H9 (cell line): Measurements from ENCODE around the gene CBLIF. TPM values are rescaled to one million over a fixed set of nuclear protein-coding genes. Genes with fewer than 3 reads are reported as not detected.

Experiments used
- DNase-seq: peaks from one replicate; pipeline ENCODE4 v3.0.0-alpha.2; 2017
- H2AFZ ChIP-seq: one replicate; pipeline ENCODE4 v1.6.1; 2013; ENCODE audit warnings: mild to moderate bottlenecking, low read length, control low read depth, moderate library complexity
- H2AK5ac ChIP-seq: 2 replicates; pipeline ENCODE4 v1.6.1; 2013; ENCODE audit warnings: low read length, control low read depth, mixed read lengths; ENCODE audit not compliant: insufficient read length
- H2BK120ac ChIP-seq: one replicate; pipeline ENCODE4 v1.6.1; 2013; ENCODE audit warnings: low read depth, mild to moderate bottlenecking, low read length, control low read depth, inconsistent platforms; ENCODE audit not compliant: poor library complexity, severe bottlenecking
- H2BK12ac ChIP-seq: 2 replicates; pipeline ENCODE4 v1.6.1; 2013; ENCODE audit warnings: low read length, control low read depth, mixed read lengths, low read depth; ENCODE audit not compliant: insufficient read length
- H2BK15ac ChIP-seq: 2 replicates; pipeline ENCODE4 v1.6.1; 2013; ENCODE audit warnings: low read depth, low read length, control low read depth
- H2BK20ac ChIP-seq: one replicate; pipeline ENCODE4 v1.6.1; 2013; ENCODE audit warnings: low read depth, mild to moderate bottlenecking, low read length, control low read depth, inconsistent platforms; ENCODE audit not compliant: poor library complexity, severe bottlenecking
- H2BK5ac ChIP-seq: 2 replicates; pipeline ENCODE4 v1.6.1; 2013; ENCODE audit warnings: low read length, control low read depth, mixed read lengths; ENCODE audit not compliant: insufficient read length
- H3K14ac ChIP-seq: 2 replicates; pipeline ENCODE4 v1.6.1; 2013; ENCODE audit warnings: low read length, control low read depth; ENCODE audit not compliant: insufficient read depth
- H3K18ac ChIP-seq: 2 replicates; pipeline ENCODE4 v1.6.1; 2013; ENCODE audit warnings: low read depth, mild to moderate bottlenecking, mixed read lengths, low read length, control low read depth; ENCODE audit not compliant: insufficient read length
- H3K23ac ChIP-seq: 2 replicates; pipeline ENCODE4 v1.6.1; 2013; ENCODE audit warnings: low read length, control low read depth, mixed read lengths, low read depth; ENCODE audit not compliant: insufficient read length
- H3K23me2 ChIP-seq: 2 replicates; pipeline ENCODE4 v1.6.1; 2013; ENCODE audit warnings: low read depth, mild to moderate bottlenecking, mixed read lengths, low read length, control low read depth; ENCODE audit not compliant: insufficient read length, poor library complexity, severe bottlenecking
- H3K27ac ChIP-seq: 2 replicates; pipeline ENCODE4 v1.5.1; 2013; ENCODE audit warnings: low read length, control low read depth, mixed read lengths, low read depth; ENCODE audit not compliant: insufficient read length
- H3K27me3 ChIP-seq: 2 replicates; pipeline ENCODE4 v1.6.1; 2013; ENCODE audit warnings: low read length, control low read depth, inconsistent platforms; ENCODE audit not compliant: insufficient read depth
- H3K4ac ChIP-seq: 2 replicates; pipeline ENCODE4 v1.6.1; 2013; ENCODE audit warnings: low read depth, mild to moderate bottlenecking, control low read depth, inconsistent platforms, low read length, moderate library complexity
- H3K4me1 ChIP-seq: 2 replicates; pipeline ENCODE4 v1.6.1; 2013; ENCODE audit warnings: low read length, control low read depth, inconsistent platforms; ENCODE audit not compliant: insufficient read depth
- H3K4me2 ChIP-seq: 2 replicates; pipeline ENCODE4 v1.6.1; 2013; ENCODE audit warnings: low read length, control low read depth, mixed read lengths; ENCODE audit not compliant: insufficient read length, insufficient read depth
- H3K56ac ChIP-seq: 2 replicates; pipeline ENCODE4 v1.6.1; 2013; ENCODE audit warnings: low read depth, mild to moderate bottlenecking, mixed read lengths, low read length, control low read depth; ENCODE audit not compliant: insufficient read length
- H3K79me1 ChIP-seq: 2 replicates; pipeline ENCODE4 v1.6.1; 2013; ENCODE audit warnings: low read depth, mild to moderate bottlenecking, moderate library complexity, low read length, control low read depth, inconsistent platforms; ENCODE audit not compliant: insufficient read depth, poor library complexity, severe bottlenecking
- H3K79me2 ChIP-seq: 2 replicates; pipeline ENCODE4 v1.6.1; 2013; ENCODE audit warnings: low read length, control low read depth, inconsistent platforms; ENCODE audit not compliant: insufficient read depth
- H3K9ac ChIP-seq: 2 replicates; pipeline ENCODE4 v1.6.1; 2013; ENCODE audit warnings: low read length, control low read depth, mixed read lengths; ENCODE audit not compliant: insufficient read length; ENCODE audit errors: extremely low read depth
- H3K9me3 ChIP-seq: one replicate; pipeline ENCODE4 v1.6.1; 2013; ENCODE audit warnings: low read depth, low read length, inconsistent platforms; ENCODE audit not compliant: control insufficient read depth
- H3T11ph ChIP-seq: one replicate; pipeline ENCODE4 v1.6.1; 2013; ENCODE audit warnings: mild to moderate bottlenecking, low read length, control low read depth, inconsistent platforms
- H4K20me1 ChIP-seq: one replicate; pipeline ENCODE4 v1.6.1; 2013; ENCODE audit not compliant: control insufficient read depth, insufficient read length, insufficient read depth
- H4K5ac ChIP-seq: 2 replicates; pipeline ENCODE4 v1.6.1; 2013; ENCODE audit warnings: low read depth, mild to moderate bottlenecking, mixed read lengths, low read length, control low read depth; ENCODE audit not compliant: insufficient read length
- H4K8ac ChIP-seq: replicated peaks from 2 replicates; pipeline ENCODE4 v1.6.1; 2013; ENCODE audit warnings: low read length, control low read depth, mixed read lengths, low read depth; ENCODE audit not compliant: insufficient read length
- H4K91ac ChIP-seq: 2 replicates; pipeline ENCODE4 v1.6.1; 2013; ENCODE audit warnings: low read depth, mild to moderate bottlenecking, moderate library complexity, mixed read lengths, low read length, control low read depth; ENCODE audit not compliant: insufficient read length
- H3K27ac Mint-ChIP-seq, 3 experiments: 2 replicates in 2 of 3; 3 replicates in 1 of 3; pipeline ENCODE4 v1.8.0; 2020 to 2021; ENCODE audit warnings: mixed read lengths in 3 of 3, mild to moderate bottlenecking in 1 of 3, moderate library complexity in 1 of 3
- H3K27me3 Mint-ChIP-seq: 2 replicates; pipeline ENCODE4 v1.8.0; 2021; ENCODE audit warnings: low read depth, mild to moderate bottlenecking, moderate library complexity, mixed read lengths
- H3K36me3 Mint-ChIP-seq, 3 experiments: 2 replicates in 2 of 3; 3 replicates in 1 of 3; pipeline ENCODE4 v1.8.0; 2020 to 2021; ENCODE audit warnings: low read depth in 3 of 3, mixed read lengths in 3 of 3; ENCODE audit not compliant: insufficient read depth in 1 of 3
- H3K4me1 Mint-ChIP-seq, 2 experiments: 2 replicates each; pipeline ENCODE4 v1.8.0; 2020; ENCODE audit warnings: mixed read lengths in 2 of 2
- H3K4me3 Mint-ChIP-seq, 2 experiments: 2 replicates in 1 of 2; 3 replicates in 1 of 2; pipeline ENCODE4 v1.8.0; 2020 to 2021; ENCODE audit warnings: mild to moderate bottlenecking in 2 of 2, mixed read lengths in 2 of 2, moderate library complexity in 1 of 2
- H3K9me3 Mint-ChIP-seq, 2 experiments: 2 replicates in 1 of 2; 3 replicates in 1 of 2; pipeline ENCODE4 v1.8.0; 2020; ENCODE audit warnings: mild to moderate bottlenecking in 2 of 2, mixed read lengths in 2 of 2, moderate library complexity in 1 of 2
- WGBS: extraction: QIAGEN DNeasy Blood & Tissue Kit; methylation state at CpG from one replicate; pipeline ENCODE4 v1.1.7; 2013; ENCODE audit warnings: missing lambda C conversion rate, low lambda C conversion rate, mixed read lengths; ENCODE audit not compliant: insufficient read length; ENCODE audit errors: extremely low coverage; 5-methylcytosine and 5-hydroxymethylcytosine counted together
- total RNA-seq: library from RNA; stranded (reverse); gene quantifications from 2 replicates; pipeline ENCODE4 v1.2.1, GENCODE V29; 2021
- TF ChIP-seq, protein P1 (sequence below): fragments of 200-600 bp; sonication (generic); conservative IDR thresholded peaks from 3 replicates; pipeline ENCODE4 v1.8.0; 2021; ENCODE audit warnings: antibody characterized with exemption, mild to moderate bottlenecking

The CBLIF gene
- total RNA-seq, 1 experiment from 2014 or later: not detected

DNA sequence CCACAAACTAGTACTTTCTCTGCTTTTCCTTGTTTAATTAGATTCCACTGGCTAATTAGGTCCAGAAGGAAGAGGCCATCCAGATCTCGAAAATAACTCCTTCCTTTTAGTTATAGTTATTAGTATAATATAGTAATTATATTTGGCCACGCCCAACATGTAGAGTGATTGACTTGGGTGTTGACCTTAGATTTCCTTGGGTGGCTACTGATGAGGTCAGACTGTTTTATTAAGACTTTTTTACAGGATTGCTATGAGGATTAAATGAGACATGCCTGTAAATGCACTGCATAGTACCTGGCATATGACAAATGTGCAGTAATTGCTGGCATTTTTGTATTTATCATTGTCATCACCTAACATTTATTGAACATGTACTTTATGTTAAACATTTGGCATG lies 63.2 kb downstream of the CBLIF start:
- no peak overlapping the region for H2AFZ ChIP-seq
- no peaks in the 10 kb centered on the region for H3K27me3 Mint-ChIP-seq
- no peak overlapping the region for H3K9ac ChIP-seq
- H3K27ac Mint-ChIP-seq: no peak overlapping the region
- no peak overlapping the region for H3K4me2 ChIP-seq
- H2AK5ac ChIP-seq: no peak overlapping the region
- H3K14ac ChIP-seq: no peak overlapping the region
- no peak overlapping the region for H3T11ph ChIP-seq
- H3K4me1 Mint-ChIP-seq: peaks cover 0 to 4% of the 10 kb centered on the region in 2 experiments; a peak in 2 of 4 replicates
- H3K4me3 Mint-ChIP-seq: no peak overlapping the region
- no peak overlapping the region for H2BK15ac ChIP-seq
- no peak overlapping the region for H2BK20ac ChIP-seq
- no peak overlapping the region for H3K23ac ChIP-seq
- no peak overlapping the region for H4K5ac ChIP-seq
- no peak overlapping the region for H3K4ac ChIP-seq
- no peaks in the 10 kb centered on the region for H3K79me2 ChIP-seq
- H3K18ac ChIP-seq: no peak overlapping the region
- no peak for DNase-seq
- no peak overlapping the region for H3K56ac ChIP-seq
- H2BK5ac ChIP-seq: no peak overlapping the region
- no peaks in the 10 kb centered on the region for H3K23me2 ChIP-seq
- H3K9me3 ChIP-seq: no peaks in the 10 kb centered on the region
- no peaks in the 10 kb centered on the region for H3K79me1 ChIP-seq
- TF ChIP-seq, protein P1, sequence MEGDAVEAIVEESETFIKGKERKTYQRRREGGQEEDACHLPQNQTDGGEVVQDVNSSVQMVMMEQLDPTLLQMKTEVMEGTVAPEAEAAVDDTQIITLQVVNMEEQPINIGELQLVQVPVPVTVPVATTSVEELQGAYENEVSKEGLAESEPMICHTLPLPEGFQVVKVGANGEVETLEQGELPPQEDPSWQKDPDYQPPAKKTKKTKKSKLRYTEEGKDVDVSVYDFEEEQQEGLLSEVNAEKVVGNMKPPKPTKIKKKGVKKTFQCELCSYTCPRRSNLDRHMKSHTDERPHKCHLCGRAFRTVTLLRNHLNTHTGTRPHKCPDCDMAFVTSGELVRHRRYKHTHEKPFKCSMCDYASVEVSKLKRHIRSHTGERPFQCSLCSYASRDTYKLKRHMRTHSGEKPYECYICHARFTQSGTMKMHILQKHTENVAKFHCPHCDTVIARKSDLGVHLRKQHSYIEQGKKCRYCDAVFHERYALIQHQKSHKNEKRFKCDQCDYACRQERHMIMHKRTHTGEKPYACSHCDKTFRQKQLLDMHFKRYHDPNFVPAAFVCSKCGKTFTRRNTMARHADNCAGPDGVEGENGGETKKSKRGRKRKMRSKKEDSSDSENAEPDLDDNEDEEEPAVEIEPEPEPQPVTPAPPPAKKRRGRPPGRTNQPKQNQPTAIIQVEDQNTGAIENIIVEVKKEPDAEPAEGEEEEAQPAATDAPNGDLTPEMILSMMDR: no peak
- H3K9me3 Mint-ChIP-seq: peaks cover 5 to 9% of the 10 kb centered on the region in 2 experiments; a peak in 4 of 5 replicates
- H3K27ac ChIP-seq: no peak overlapping the region
- H4K8ac ChIP-seq: no peak overlapping the region
- no peaks in the 10 kb centered on the region for H3K27me3 ChIP-seq
- peaks cover 35 to 48% (median 37%) of the 10 kb centered on the region in 3 experiments for H3K36me3 Mint-ChIP-seq
- no peak overlapping the region for H2BK12ac ChIP-seq
- WGBS: no CpG with 5 or more reads among the region's 2 CpGs
- H4K91ac ChIP-seq: no peak overlapping the region
- no peak overlapping the region for H2BK120ac ChIP-seq
- H3K4me1 ChIP-seq: no peaks in the 10 kb centered on the region
- H4K20me1 ChIP-seq: no peaks in the 10 kb centered on the region
